GM13977 (cell line): Measurements from ENCODE around the gene ARFRP1.
A peak's percentile ranks its signal among the peaks of the same experiment; 100 is the strongest.

Experiments
- DNase-seq: peaks from one replicate; pipeline ENCODE4 v3.0.0; 2012; ENCODE audit warnings: low spot score
- in situ Hi-C: fragments of 300-500 bp; cut with MboI; formaldehyde crosslinking; loops from one replicate; pipeline ENCODE4 v1.12.0; 2022; ENCODE audit warnings: low sequenced_read_pairs, low pct_unique_long_range_greater_than_20kb, mixed read lengths, inconsistent platforms; ENCODE audit not compliant: unreplicated experiment
- TF ChIP-seq, protein P1 (sequence below): IDR thresholded peaks from 2 replicates; pipeline ENCODE4 v1.5.1; 2012; ENCODE audit warnings: mild to moderate bottlenecking, control low read depth; ENCODE audit not compliant: insufficient read depth; ENCODE audit errors: extremely low read depth, missing control alignments

The ARFRP1 gene

DNA sequence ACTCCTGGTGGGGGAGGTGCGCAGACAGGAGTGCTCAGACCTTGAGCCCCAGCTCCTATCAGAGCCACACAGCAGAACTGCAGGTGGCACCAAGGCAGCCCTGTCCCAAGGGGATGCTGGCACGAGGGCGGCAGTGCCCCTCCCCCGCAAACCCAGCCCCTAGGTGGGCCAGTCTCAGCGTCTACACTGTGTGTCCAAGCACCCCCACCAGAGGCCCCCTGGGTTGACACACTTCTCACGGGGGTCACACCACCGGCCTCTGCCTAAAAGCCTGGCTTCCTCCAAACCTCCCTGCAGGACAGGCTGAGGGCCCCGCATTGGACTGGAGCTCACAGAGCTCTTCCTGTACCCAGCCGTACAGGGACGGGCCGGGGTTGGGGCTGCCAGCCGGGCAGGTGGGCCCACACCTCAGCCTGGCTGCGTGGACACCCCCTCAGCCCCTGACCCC is 39.9 kb upstream of the ARFRP1 start:
- TF ChIP-seq, protein P1, sequence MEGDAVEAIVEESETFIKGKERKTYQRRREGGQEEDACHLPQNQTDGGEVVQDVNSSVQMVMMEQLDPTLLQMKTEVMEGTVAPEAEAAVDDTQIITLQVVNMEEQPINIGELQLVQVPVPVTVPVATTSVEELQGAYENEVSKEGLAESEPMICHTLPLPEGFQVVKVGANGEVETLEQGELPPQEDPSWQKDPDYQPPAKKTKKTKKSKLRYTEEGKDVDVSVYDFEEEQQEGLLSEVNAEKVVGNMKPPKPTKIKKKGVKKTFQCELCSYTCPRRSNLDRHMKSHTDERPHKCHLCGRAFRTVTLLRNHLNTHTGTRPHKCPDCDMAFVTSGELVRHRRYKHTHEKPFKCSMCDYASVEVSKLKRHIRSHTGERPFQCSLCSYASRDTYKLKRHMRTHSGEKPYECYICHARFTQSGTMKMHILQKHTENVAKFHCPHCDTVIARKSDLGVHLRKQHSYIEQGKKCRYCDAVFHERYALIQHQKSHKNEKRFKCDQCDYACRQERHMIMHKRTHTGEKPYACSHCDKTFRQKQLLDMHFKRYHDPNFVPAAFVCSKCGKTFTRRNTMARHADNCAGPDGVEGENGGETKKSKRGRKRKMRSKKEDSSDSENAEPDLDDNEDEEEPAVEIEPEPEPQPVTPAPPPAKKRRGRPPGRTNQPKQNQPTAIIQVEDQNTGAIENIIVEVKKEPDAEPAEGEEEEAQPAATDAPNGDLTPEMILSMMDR, result no peak
- in situ Hi-C loops, result no loop called here
- no peak for DNase-seq

DNA sequence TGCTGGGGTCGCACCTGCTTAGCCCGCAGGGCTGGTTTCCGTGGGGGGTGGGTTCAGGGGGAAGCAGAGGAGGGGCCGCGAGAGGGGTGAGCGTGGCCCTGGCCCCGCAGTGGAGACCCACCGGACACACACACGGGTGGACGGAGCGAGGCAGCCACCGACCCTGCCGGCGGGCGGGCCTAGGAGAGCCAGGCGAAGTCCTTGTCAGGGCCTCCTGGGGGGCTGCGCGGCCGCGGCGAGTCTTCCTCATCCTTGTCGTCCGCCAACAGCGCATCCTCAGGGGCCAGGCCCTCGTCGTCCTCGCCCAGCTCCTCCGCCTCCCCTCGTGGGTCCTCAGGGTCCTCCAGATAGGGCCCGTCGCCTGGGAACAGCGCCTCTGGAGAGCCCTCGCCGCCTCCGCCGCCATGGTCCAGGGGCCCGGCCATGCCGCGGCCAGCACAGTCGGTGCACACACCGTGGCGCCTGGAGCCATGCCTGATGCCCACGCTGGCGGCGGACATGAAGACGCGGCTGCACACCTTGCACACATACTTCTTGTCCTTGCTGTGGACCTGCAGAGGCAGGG is 39.1 kb upstream of the ARFRP1 start:
- TF ChIP-seq, protein P1, result no peak
- DNase-seq, result no peak
- in situ Hi-C loops, result no loop called here

DNA sequence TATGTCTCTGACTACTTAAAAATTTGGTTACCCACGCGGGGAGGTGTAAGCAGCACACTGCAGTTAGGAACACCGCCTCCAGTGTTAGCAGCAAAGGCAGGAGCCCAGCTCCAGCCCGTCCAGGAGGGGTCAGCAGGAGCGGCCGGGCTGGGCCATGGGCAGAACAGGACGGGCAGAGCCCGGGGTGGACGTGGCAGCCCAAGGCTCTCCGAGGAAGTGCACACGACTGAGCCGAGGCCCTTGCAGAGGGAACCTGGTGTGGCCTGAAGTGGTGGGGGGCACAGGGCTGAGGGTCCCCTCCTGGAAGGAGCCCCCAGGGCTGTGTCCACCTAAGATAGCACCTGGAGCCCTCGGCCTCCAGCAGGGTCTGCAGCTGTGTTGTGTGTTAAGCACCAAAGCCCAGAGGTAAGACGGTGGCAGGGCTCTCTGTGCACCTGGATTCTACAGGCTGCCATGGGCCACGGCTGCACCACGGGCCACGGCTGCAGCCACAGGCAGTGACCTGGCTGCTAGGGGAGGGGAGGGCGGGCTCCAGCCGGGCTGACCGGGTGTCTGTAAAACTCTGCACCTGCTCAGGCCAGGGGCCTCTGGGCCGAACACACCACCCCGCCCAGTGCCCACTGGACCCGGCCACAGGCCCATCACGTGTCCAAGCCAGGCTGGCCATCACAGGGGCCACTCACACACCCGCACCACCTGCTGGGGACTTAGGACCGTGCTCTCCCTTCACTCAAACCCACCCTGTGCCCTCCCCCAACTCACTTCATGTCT is 38.4 kb upstream of the ARFRP1 start:
- in situ Hi-C loops, result no loop called here
- peak; percentile 30 for DNase-seq
- TF ChIP-seq, protein P1, result no peak

DNA sequence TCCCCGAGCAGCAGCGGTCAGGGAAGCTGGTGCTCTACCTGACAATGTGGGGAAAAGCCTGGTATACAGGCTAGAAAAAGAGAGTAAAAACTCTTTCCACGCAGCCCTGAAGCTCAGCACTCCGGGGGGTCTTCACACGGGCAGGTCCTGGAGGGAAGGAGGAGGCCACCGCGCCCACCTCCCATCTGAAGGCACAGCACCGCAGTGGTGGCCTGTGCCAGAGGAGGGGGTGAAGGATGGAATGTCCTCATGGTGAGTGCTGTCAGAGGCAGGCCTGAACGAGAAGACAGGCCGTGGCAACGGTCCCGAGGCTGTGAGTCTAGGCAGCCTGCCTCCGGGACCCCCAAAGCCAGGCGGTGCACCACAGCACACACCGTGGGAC is 37.6 kb upstream of the ARFRP1 start:
- peak; percentile 16 for DNase-seq
- TF ChIP-seq, protein P1, result no peak
- in situ Hi-C loops, result no loop called here

DNA sequence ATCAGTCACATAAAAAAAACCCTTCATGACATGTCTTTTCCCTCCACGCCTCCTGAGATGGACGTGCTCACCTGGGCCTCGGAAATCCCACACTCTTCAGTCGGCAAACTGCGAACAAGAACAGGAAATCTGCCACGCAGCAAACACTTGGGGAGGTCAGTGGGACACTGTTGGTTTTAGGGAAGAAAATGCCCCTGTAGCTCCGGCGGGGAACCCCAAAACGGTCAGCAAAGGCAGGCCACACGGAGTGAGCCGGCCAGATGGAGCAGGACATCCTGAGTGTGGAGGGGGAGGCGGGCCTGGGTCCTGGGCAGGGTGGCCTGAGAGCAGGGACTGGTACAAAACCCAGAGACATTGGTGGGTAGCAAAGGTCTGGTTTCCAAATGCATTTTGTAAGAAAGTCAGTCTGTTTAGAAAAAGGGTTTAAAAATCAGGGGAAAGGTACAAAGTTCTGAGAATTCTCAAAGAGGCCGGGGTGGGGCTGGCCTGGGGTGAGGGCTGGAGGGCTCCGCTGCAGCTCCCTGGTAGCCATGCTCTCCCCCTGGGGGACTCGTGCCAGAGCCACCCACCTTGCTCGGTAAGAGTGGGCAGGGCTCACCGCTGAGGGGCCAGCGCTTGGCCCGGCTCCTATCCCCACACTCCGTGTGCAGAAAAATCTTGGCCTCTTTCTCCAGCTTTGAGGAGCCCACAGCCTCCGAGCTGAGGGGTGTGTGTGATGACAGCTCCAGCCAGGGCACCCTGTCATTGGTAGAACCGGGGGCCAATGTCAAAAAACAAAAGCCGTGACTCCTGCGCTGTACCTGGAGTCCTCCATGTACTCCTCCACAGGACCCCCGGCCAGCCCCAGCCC is 37.0 kb upstream of the ARFRP1 start:
- in situ Hi-C loops, result no loop called here
- TF ChIP-seq, protein P1, result no peak
- peak; percentile 15 for DNase-seq

DNA sequence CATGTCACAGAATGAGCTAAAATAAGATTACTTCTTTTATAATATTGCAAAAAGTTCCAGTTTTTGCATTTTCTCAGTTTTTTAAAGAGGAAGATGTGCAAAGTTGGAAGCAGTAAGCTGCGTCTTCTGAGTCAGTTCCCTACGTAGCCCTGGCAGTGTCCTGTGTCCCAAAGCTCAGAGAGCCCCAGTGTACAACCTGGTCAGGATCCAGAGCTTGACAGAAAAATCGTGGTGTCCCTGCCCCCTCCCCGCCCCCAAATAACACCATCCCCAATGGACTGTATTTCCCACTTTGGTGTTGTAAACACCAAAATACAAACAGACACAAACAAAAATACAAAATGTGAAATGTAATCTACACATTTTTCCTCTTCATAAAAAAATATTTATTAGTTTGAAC is 36.4 kb upstream of the ARFRP1 start:
- peak; percentile 26 for DNase-seq
- in situ Hi-C loops, result no loop called here
- TF ChIP-seq, protein P1, result no peak
